HG02840 (cell line): ENCODE data around the gene WASHC2A.
"Not testable (repeated sequence)": the region's sequence is repeated elsewhere in the genome, so short reads cannot be mapped to it uniquely, and the experiment has no call there.

Experiments used
- ATAC-seq: cut with Tn5 transposase; IDR thresholded peaks from one replicate; pipeline ENCODE4 v1.9.1; 2021; ENCODE audit warnings: mild to moderate bottlenecking, moderate library complexity, moderate number of reproducible peaks; ENCODE audit not compliant: unreplicated experiment, low FRiP score

WASHC2A gene

GRCh38 chr10:50067546-50068351 is at the start of gene WASHC2A:
Gene WASHC2A (plus strand): TSS chr10:50067954. CDS start chr10:50068006, 52 bp downstream.
- ATAC-seq = peak; percentile 90

GRCh38 chr10:50019279-50019678 is 48.5 kb upstream of the WASHC2A start:
- not testable (repeated sequence) for ATAC-seq

- ATAC-seq = not testable (repeated sequence)
These were observed 47.2 kb upstream of the WASHC2A start for GRCh38 chr10:50020451-50021024.

GRCh38 chr10:50021646-50022045 is 46.1 kb upstream of the WASHC2A start:
- no peak for ATAC-seq

GRCh38 chr10:50024716-50025383 is 42.9 kb upstream of the WASHC2A start:
- ATAC-seq = not testable (repeated sequence)

GRCh38 chr10:50025627-50026026 is 42.1 kb upstream of the WASHC2A start:
- ATAC-seq = no peak

- no peak for ATAC-seq
These were observed 40.6 kb upstream of the WASHC2A start for GRCh38 chr10:50027195-50027594.

- no peak for ATAC-seq
These were observed 34.3 kb upstream of the WASHC2A start for GRCh38 chr10:50033481-50033880.

GRCh38 chr10:50035337-50035736 is 32.4 kb upstream of the WASHC2A start:
- not testable (repeated sequence) for ATAC-seq

GRCh38 chr10:50044941-50045664 is 22.7 kb upstream of the WASHC2A start:
- ATAC-seq = no peak

- ATAC-seq = not testable (repeated sequence)
These were observed 21.3 kb upstream of the WASHC2A start for GRCh38 chr10:50046457-50046856.

GRCh38 chr10:50047594-50047993 is 20.2 kb upstream of the WASHC2A start:
- ATAC-seq = not testable (repeated sequence)

GRCh38 chr10:50051995-50052660 is 15.6 kb upstream of the WASHC2A start:
- ATAC-seq = not testable (repeated sequence)

GRCh38 chr10:50052778-50053376 is 14.9 kb upstream of the WASHC2A start:
- not testable (repeated sequence) for ATAC-seq

- not testable (repeated sequence) for ATAC-seq
These were observed 12.1 kb upstream of the WASHC2A start for GRCh38 chr10:50055494-50056292.

- not testable (repeated sequence) for ATAC-seq
These were observed 11.1 kb upstream of the WASHC2A start for GRCh38 chr10:50056654-50057053.

- not testable (repeated sequence) for ATAC-seq
These were observed 9.0 kb upstream of the WASHC2A start for GRCh38 chr10:50058727-50059126.

- ATAC-seq = not testable (repeated sequence)
These were observed 7.8 kb upstream of the WASHC2A start for GRCh38 chr10:50059946-50060345.

GRCh38 chr10:50061548-50061947 is 6.2 kb upstream of the WASHC2A start:
- ATAC-seq = not testable (repeated sequence)
